Muscle of arm (tissue), 12 donors: ENCODE data around the gene VPS35L. TPM values are rescaled to one million over a fixed set of nuclear protein-coding genes. Genes with fewer than 3 reads are reported as not detected.
"Not testable (repeated sequence)": the region's sequence is repeated elsewhere in the genome, so short reads cannot be mapped to it uniquely, and the experiment has no call there.

Experiments
- DNase-seq: peaks from one replicate; pipeline ENCODE4 v3.0.0-alpha.2; 2013
- polyA plus RNA-seq, 12 donors: library from polyadenylated mRNA; unstranded; fragments of 120-200 nt; gene quantifications; one replicate each; pipeline ENCODE4 v1.2.1, GENCODE V29; 2013; ENCODE audit not compliant: insufficient read length in 12 of 12

The VPS35L gene
- polyA plus RNA-seq, 12 donors, result 19.9 to 46.1 (median 34.7) TPM; not detected in 1

GRCh38 chr16:19710191-19710908, 154.8 kb downstream of the VPS35L start:
- no peak for DNase-seq

DNA sequence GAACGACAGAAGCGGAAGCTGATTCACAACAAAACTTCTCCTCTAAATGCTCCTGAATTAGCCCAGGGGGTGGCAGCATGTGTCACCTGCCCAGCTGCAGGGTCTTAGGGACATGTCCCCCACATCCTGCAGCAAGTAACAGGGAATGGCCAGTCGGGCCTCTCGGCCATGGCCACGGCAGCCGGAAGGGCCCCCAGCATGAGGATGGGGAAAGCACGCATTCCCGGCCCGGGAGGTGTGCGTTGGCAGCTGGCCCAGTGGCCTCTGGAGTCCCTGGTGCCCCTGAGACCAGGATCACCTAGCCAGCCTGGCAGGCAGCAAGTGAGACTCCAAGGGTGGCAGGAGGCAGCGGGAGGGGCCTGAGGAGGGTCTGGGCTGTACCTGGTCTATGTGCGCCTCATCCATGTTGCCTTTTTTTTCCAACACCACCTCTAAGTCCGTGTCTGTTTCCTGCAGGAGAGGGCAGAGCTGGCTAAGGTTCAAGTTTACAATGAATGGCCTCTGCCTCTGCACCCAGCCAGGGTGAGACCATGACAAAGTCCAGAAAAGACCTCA, 155.6 kb downstream of the VPS35L start:
- DNase-seq, result no peak

- DNase-seq, result no peak
These were observed 156.1 kb downstream of the VPS35L start for GRCh38 chr16:19711643-19712042.

DNA sequence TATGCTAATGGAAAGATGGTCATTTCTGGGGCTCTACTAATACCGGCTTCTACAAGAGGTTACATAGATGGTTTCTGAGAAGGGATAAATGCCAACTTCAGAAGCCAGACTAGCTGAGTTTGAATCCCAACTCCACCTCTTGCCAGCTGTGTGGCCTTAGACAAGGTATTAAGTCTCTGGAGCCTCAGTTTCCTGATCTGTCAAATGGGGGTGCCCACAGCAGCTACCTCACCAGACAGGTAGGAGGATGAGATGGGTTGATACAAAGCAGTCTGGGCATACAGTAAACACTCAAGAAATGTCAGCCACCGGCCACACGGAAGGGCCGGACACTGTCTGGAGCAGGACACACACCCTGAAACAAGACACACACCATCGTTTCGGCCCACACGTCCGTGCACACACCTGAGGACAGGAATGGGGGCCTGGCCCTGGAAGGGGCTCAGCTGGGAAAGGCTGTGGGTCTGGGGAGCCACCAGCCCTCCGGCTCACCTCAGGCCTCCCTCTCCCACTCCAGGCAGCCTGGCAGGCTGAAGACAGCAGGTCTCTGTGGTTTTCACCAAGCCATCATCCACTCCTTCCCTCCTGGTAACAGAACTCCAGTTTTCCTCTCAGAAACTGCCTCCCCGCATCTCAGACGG, 157.0 kb downstream of the VPS35L start:
- DNase-seq, result no peak

DNA sequence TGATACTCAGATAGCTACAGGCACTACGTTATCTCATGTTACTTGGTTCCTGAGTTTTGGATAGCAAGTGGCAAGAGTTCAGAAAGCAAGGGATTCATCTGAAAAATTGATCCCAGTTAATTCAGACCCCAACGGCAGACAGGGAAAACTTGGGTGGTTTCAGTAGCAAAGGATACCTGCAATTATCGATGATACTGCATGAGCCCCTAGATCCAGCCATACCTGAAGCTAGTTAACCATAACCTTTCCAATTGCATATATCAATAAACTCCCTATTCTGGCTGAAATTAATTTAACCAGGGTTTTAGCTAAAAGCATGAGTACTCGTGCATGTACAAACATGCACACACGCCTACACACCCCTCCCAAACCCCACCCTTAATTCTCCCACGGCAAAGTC, 158.2 kb downstream of the VPS35L start:
- DNase-seq, result no peak

GRCh38 chr16:19715566-19715965, 160.1 kb downstream of the VPS35L start:
- DNase-seq, result no peak

DNA sequence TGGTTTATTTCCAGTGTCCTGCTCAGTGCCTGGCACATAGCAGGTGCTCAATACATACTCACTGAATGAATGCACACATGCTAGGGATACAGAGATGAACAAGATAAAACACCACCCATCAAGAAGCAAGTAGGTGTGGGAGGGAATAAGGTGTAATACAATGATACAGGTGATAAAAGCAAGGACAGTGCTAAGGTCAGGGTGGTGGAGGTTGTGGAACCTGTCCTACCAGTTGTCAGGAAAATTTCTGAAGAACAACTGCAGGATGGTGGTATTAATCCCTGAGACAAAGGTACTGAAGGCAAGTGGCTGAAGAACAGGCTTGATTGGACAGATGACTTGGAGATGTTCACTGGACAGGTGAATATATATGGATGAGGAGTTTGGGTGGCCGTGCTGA, 160.7 kb downstream of the VPS35L start:
- DNase-seq, result no peak

DNA sequence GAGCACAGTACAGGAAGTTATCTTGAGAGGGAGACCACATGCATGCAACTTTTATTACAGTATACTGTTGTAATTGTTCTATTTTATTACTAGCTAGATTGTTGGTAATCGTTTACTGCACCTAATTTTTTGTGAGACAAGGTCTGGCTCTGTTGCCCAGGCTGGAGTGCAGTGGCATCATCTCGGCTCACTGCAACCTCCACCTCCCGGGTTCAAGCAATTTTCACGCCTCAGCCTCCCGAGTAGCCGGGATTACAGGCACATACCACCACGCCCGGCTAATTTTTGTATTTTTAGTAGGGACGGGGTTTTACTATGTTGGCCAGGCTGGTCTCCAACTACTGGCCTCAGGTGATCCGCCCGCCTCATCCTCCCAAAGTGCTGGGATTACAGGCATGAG, 161.2 kb downstream of the VPS35L start:
- DNase-seq, result not testable (repeated sequence)

- no peak for DNase-seq
These were observed 161.8 kb downstream of the VPS35L start for GRCh38 chr16:19717314-19717713.

GRCh38 chr16:19717741-19718623, 162.5 kb downstream of the VPS35L start, which contains the start of the genes IQCK and KNOP1:
IQCK (plus strand) TSS chr16:19718271; CDS start chr16:19718307, 36 bp downstream.
KNOP1 (minus strand) TSS chr16:19718227; CDS start chr16:19715035, 3,192 bp downstream.
- DNase-seq, result peak; percentile 93

GRCh38 chr16:19718624-19718965, 163.1 kb downstream of the VPS35L start:
- no peak for DNase-seq

DNA sequence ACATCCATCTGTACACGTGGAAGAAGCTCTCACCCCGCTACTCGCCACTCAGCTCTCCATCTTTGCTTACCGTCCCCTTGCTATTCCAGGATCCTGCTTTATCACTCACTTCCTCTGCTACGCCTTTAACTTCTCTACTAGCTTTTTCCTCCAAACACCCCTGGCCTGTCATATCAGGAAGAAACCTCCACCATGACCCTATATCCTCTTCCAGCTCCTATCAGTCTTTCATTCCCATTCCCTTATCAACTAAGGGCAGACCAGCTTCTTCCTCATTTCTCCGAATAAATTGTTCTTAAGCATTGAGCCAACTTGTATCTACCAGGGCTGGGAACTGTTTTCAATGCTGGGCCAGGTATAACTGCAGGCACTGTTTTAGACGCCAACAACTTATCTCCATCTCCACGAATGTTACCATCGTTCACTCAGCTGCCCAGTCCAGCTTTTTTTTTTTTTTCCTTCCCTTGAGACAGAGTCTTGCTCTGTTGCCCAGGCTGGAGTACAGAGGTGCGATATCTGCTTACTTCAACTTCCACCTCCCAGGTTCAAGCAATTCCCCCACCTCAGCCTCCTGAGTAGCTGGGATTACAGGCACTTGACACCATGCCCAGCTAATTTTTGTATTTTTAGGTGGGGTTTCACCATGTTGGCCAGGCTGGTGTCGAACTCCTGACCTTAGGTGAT, 166.9 kb downstream of the VPS35L start:
- DNase-seq, result no peak

DNA sequence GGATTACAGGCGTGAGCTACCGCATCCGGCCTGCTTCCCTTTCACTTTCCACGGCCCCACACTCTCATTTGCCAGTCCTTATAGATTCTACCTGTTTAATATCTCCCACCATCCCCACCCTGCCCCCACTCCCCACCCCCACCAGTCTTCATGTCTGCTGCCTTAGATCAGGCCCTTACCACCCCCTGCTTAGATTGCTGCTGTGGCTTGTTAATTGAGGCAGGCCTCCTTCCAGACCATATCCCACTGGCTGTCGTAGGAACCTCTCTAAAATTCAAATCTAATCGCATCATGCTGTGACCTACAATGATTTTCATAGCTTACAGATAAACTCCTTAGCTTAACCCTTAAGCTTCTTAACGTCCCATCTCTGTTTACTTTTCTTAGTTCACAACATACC, 167.5 kb downstream of the VPS35L start:
- no peak for DNase-seq

- DNase-seq, result no peak
These were observed 173.1 kb downstream of the VPS35L start for GRCh38 chr16:19728636-19728965.

DNA sequence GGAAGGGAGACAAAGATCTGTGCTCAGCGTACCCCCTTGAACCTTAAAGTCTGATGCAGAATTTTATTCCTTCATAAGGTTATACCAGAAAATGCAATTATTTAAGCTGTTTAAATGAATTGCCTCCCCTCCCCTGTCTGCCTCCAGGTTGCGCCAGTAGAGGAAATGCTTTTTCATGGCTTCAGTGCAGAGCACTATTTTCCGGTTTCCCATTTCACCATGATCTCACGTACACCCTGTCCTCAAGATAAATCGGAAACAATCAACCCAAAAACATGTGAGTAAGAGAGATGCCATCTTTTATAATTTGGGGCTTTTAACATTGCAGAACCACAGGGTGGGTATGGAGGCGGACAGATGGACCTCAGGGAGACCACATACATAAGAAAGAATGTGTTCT, 178.0 kb downstream of the VPS35L start:
- DNase-seq, result no peak

- no peak for DNase-seq
These were observed 179.8 kb downstream of the VPS35L start for GRCh38 chr16:19735074-19735867.

GRCh38 chr16:19737306-19738038, 182.0 kb downstream of the VPS35L start:
- DNase-seq, result no peak

GRCh38 chr16:19741354-19741753, 185.9 kb downstream of the VPS35L start:
- no peak for DNase-seq

DNA sequence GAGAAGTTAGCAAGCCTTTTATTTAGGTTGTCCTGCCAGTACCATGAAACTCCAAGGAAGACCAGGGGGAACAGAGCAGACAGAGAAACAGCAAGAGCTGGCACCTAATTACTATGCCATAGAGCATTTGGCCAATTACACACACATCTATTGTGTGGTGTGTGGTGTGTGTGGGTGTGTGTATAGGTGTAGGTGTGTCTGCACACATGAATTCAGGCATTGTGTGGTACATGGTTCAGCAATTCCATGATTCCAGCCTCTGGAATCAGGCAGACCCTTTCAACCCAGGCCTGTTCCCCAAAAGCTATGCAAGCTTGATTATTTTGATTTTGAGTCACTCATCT, 188.3 kb downstream of the VPS35L start:
- DNase-seq, result no peak

GRCh38 chr16:19744670-19745069, 189.2 kb downstream of the VPS35L start:
- no peak for DNase-seq
